NB4 (cell line): ENCODE data around the gene RICTOR.

Experiments
- DNase-seq: peaks from one replicate; pipeline ENCODE4 v3.0.0; 2010; ENCODE audit warnings: low read depth
- H3K4me3 ChIP-seq: one replicate; pipeline ENCODE4 v1.5.1; 2011; ENCODE audit warnings: mild to moderate bottlenecking, low read depth, low read length, moderate library complexity
- MYC ChIP-seq: IDR thresholded peaks from 2 replicates; pipeline ENCODE4 v1.6.1; 2011; ENCODE audit warnings: low read depth, low read length
- POLR2A ChIP-seq: IDR thresholded peaks from 2 replicates; pipeline ENCODE4 v1.6.1; 2011; ENCODE audit warnings: mild to moderate bottlenecking; ENCODE audit not compliant: insufficient read length; ENCODE audit errors: extremely low read depth
- TF ChIP-seq, protein P1 (sequence below): IDR thresholded peaks from 2 replicates; pipeline ENCODE4 v1.6.1; 2011; ENCODE audit warnings: low read depth, low read length
- TF ChIP-seq, protein P2 (sequence below): IDR thresholded peaks from one replicate; pipeline ENCODE4 v1.5.1; 2012; ENCODE audit warnings: low read depth, low read length

The RICTOR gene

DNA sequence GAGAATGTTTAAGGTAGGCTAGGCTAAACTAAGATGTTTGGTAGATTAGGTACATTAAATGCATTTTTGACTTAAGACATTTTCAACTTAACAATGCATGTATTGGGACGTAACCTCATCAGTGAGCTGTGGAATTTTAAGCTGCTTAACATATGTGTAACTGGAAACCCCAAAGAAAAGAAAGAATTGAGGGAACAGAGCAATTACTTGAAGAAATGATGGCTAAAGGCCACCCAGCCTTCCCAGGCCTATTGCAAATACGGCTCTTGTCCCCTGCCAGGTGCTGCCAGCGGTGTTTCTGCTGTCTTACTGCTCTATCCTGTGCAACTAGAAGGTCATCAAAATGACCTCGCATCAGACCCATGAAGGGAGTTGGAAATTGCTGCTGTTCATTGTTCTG lies 52.0 kb downstream of the RICTOR start:
- no peak for DNase-seq
- H3K4me3 ChIP-seq = no peak overlapping the region
- TF ChIP-seq, protein P1, sequence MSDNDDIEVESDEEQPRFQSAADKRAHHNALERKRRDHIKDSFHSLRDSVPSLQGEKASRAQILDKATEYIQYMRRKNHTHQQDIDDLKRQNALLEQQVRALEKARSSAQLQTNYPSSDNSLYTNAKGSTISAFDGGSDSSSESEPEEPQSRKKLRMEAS = no peak
- TF ChIP-seq MYC = no peak

DNA sequence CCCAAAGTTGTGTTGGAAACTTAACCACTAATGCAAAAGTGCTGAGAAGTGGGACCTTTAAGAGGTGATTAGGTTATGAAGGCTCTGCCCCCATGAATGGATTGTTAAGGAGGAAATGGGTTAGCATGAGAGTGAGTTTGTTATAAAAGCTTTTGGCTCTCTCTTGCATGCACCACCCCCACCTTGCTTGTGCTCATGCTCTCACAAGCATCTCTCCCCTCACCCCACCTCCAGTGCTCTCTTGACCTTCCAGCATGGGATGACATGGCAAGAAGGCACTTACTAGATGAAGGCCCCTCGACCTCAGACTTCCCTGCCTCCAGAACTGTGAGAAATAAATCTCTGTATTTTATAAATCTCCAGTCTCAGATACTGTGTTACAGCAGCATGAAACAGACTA lies 52.8 kb downstream of the RICTOR start:
- no peak overlapping the region for H3K4me3 ChIP-seq
- TF ChIP-seq, protein P2, sequence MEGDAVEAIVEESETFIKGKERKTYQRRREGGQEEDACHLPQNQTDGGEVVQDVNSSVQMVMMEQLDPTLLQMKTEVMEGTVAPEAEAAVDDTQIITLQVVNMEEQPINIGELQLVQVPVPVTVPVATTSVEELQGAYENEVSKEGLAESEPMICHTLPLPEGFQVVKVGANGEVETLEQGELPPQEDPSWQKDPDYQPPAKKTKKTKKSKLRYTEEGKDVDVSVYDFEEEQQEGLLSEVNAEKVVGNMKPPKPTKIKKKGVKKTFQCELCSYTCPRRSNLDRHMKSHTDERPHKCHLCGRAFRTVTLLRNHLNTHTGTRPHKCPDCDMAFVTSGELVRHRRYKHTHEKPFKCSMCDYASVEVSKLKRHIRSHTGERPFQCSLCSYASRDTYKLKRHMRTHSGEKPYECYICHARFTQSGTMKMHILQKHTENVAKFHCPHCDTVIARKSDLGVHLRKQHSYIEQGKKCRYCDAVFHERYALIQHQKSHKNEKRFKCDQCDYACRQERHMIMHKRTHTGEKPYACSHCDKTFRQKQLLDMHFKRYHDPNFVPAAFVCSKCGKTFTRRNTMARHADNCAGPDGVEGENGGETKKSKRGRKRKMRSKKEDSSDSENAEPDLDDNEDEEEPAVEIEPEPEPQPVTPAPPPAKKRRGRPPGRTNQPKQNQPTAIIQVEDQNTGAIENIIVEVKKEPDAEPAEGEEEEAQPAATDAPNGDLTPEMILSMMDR = no peak
- TF ChIP-seq MYC (no peak), POLR2A (no peak)
- TF ChIP-seq, protein P1 = no peak
- DNase-seq = no peak

DNA sequence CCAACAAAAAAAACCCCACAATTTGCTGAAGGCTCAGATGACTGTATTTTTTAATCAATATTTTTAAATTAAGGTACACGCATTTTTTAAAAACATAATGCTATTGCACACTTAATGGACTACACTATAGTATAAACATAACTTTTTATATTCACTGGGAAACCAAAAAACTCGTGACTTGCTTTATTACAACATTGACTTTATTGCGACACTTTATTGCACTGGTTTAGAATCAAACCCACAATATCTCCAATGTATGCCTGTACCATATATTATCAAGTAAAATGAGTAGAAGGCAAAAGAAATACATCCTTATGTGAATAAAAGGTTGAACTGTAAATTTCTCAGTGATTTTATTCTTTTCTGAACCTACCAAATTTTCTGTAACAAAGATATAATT lies 53.7 kb downstream of the RICTOR start:
- peak; percentile 49 for DNase-seq
- no peak for TF ChIP-seq MYC
- no peak for TF ChIP-seq POLR2A
- TF ChIP-seq, protein P1 = no peak
- TF ChIP-seq, protein P2 = no peak
- no peak overlapping the region for H3K4me3 ChIP-seq

DNA sequence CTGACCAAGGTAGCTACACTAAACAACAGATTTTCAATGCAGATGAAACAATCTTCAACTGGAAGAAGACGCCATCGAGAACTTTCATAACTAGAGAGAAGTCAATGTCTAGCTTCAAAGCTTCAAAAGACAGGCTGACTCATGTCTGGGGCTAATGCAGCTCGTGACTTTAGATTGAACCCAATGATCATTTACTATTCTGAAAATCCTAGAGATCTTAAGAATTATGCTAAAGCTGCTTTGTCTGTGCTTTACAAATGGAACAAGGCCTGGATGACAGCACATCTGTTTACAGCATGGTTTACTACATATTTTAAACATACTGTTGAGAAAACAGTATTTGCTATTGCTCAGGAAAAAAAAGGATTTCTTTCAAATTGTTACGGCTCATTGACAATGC lies 54.9 kb downstream of the RICTOR start:
- TF ChIP-seq, protein P1 = no peak
- TF ChIP-seq, protein P2 = no peak
- TF ChIP-seq POLR2A (no peak), MYC (no peak)
- no peak overlapping the region for H3K4me3 ChIP-seq
- no peak for DNase-seq

DNA sequence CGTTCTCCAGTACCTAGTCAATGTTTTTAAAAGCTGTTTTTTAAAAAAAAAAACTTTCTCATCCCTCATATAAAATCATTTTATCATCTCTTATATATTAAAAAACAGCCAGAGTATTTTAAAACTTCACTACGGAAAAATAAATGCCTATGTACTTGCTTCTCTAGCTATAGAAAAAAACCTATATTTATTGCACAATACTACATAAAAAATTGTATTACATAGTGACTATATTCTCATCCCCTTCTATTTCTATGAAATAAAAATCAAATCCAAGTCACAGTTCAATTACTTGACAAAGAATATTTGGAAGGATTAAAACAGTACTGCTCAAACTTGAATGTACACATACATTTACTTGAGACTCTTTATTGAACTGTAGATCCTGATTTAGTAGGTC lies 56.7 kb downstream of the RICTOR start:
- no peak overlapping the region for H3K4me3 ChIP-seq
- DNase-seq = no peak
- TF ChIP-seq, protein P2 = no peak
- TF ChIP-seq POLR2A = no peak
- no peak for TF ChIP-seq MYC
- TF ChIP-seq, protein P1 = no peak

DNA sequence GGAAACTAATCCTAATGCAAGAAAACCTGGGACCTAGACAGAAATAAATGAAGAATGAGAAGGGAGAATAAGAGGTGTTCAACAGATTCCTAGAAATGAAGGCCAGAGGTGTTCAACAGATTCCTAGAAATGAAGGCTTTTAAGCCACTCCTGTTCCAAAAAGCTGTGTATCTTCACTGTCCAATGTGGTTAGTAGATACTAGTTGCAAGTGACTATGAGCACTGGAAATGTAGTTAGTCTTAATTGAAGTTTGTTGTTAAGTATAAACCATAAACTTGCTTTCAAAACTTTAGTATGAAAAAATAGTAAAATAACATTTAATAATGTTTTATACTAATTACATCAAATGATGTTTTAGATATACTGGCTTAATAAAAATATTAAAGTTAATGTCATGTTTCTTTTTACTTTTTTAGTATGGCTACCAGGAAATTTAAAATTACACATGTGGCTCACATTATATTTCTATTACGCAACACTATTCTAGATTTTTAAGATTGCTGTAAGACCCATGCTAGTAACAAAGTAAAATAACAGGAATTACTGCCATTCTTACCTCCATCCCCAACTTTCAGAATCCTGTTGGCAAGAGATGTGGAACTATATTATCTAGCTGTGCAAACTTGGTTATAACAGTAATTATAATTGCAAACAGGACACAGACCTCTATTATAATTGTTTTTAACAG lies 57.5 kb downstream of the RICTOR start:
- no peak overlapping the region for H3K4me3 ChIP-seq
- no peak for TF ChIP-seq POLR2A
- TF ChIP-seq MYC = no peak
- TF ChIP-seq, protein P1 = no peak
- TF ChIP-seq, protein P2 = no peak
- DNase-seq = no peak
